ENCODE measurements around the gene BGLAP.
"Not testable (repeated sequence)": the region's sequence is repeated elsewhere in the genome, so short reads cannot be mapped to it uniquely, and the experiment has no call there.

BGLAP gene

GRCh38 chr1:156241926-156242325, at the start of gene BGLAP:
Gene BGLAP, plus strand, starts transcription at chr1:156242184. Its CDS starts 48 bp downstream, at chr1:156242232.
- no peak for DNase-seq

- no peak for DNase-seq
Measured at GRCh38 chr1:156193208-156193487, 48.8 kb upstream of the BGLAP start.

GRCh38 chr1:156193488-156194299, 48.3 kb upstream of the BGLAP start, which contains the start of gene SLC25A44:
Gene SLC25A44, plus strand, starts transcription at chr1:156194104. Its CDS starts 5,744 bp downstream, at chr1:156199848.
- peak; percentile 99 for DNase-seq

GRCh38 chr1:156194300-156194652, 47.7 kb upstream of the BGLAP start:
- DNase-seq, result no peak

- DNase-seq, result no peak
Measured at GRCh38 chr1:156195853-156196252, 46.1 kb upstream of the BGLAP start.

- DNase-seq, result no peak
Measured at GRCh38 chr1:156196445-156196844, 45.5 kb upstream of the BGLAP start.

- peak; percentile 67 for DNase-seq
Measured at GRCh38 chr1:156198831-156199349, 43.1 kb upstream of the BGLAP start.

GRCh38 chr1:156200044-156200443, 41.9 kb upstream of the BGLAP start:
- peak; percentile 21 for DNase-seq

GRCh38 chr1:156203331-156203730, 38.7 kb upstream of the BGLAP start:
- no peak for DNase-seq

- DNase-seq, result no peak
Measured at GRCh38 chr1:156204686-156205085, 37.3 kb upstream of the BGLAP start.

- no peak for DNase-seq
Measured at GRCh38 chr1:156211243-156211642, 30.7 kb upstream of the BGLAP start.

- no peak for DNase-seq
Measured at GRCh38 chr1:156212130-156212529, 29.9 kb upstream of the BGLAP start.

- DNase-seq, result peak; percentile 97
Measured at GRCh38 chr1:156212833-156213643, 28.9 kb upstream of the BGLAP start, which contains the start of gene PMF1. Gene PMF1, plus strand, starts transcription at chr1:156213007. Its CDS starts 9 bp downstream, at chr1:156213016.

GRCh38 chr1:156213644-156213966, 28.4 kb upstream of the BGLAP start:
- DNase-seq, result no peak

GRCh38 chr1:156214024-156214748, 27.8 kb upstream of the BGLAP start:
- peak; percentile 85 for DNase-seq

GRCh38 chr1:156216361-156217086, 25.5 kb upstream of the BGLAP start:
- DNase-seq, result not testable (repeated sequence)

GRCh38 chr1:156217871-156218270, 24.1 kb upstream of the BGLAP start:
- peak; percentile 93 for DNase-seq

GRCh38 chr1:156220226-156220625, 21.8 kb upstream of the BGLAP start:
- DNase-seq, result no peak

GRCh38 chr1:156221986-156222692, 19.8 kb upstream of the BGLAP start:
- DNase-seq, result peak; percentile 36

- DNase-seq, result no peak
Measured at GRCh38 chr1:156225677-156226014, 16.3 kb upstream of the BGLAP start.

GRCh38 chr1:156226116-156226538, 15.9 kb upstream of the BGLAP start:
- DNase-seq, result peak; percentile 86

GRCh38 chr1:156226782-156227181, 15.2 kb upstream of the BGLAP start:
- DNase-seq, result no peak

All from activated CD4-positive, alpha-beta T cell treated with anti-CD3 and anti-CD28 coated beads, Interleukin-2, amount 50 U/mL, for 16 hours (primary cell).